H1 (cell line): ENCODE results near the gene EIF2S3B. TPM values are rescaled to one million over a fixed set of nuclear protein-coding genes. Genes with fewer than 3 reads are reported as not detected.

Source experiments
- CTCF ChIA-PET: fragments of 300-600 bp; sonication (Branson Sonifier 250); formaldehyde crosslinking; loops from one replicate; lab custom pipeline; 2021; ENCODE audit not compliant: partially characterized antibody; lab: Charles Lee
- POLR2A ChIA-PET: fragments of 300-600 bp; sonication (Branson Sonifier 250); formaldehyde crosslinking; loops from one replicate; lab custom pipeline; 2021; ENCODE audit warnings: inconsistent platforms; ENCODE audit not compliant: partially characterized antibody; lab: Charles Lee
- DNase-seq, 2 experiments: peaks; one replicate each; pipeline versions ENCODE4 v3.0.0 to v3.0.0-alpha.2; 2010 to 2022; ENCODE audit warnings: low spot score in 2 of 2, low read depth in 1 of 2, mixed read lengths in 1 of 2
- FAIRE-seq: peaks from 2 replicates; lab custom pipeline; 2011; peaks lifted over from hg19 to GRCh38; lab: Jason Lieb, UNC
- H2AFZ ChIP-seq: 2 replicates; pipeline ENCODE4 v1.8.1; 2012; ENCODE audit warnings: low read length, inconsistent platforms
- H2AK5ac ChIP-seq: 2 replicates; pipeline ENCODE4 v1.6.1; 2013; ENCODE audit warnings: low read depth, low read length
- H2BK120ac ChIP-seq: replicated peaks from 2 replicates; pipeline ENCODE3; 2013; ENCODE audit warnings: low read depth, low read length, inconsistent platforms
- H2BK12ac ChIP-seq: 2 replicates; pipeline ENCODE4 v1.6.1; 2013; ENCODE audit warnings: low read depth, low read length
- H2BK15ac ChIP-seq: 2 replicates; pipeline ENCODE4 v1.6.1; 2013; ENCODE audit warnings: low read length
- H2BK20ac ChIP-seq: 2 replicates; pipeline ENCODE4 v1.6.1; 2013; ENCODE audit warnings: low read length
- H2BK5ac ChIP-seq: 2 replicates; pipeline ENCODE4 v1.6.1; 2013; ENCODE audit warnings: low read depth, low read length
- H3K14ac ChIP-seq: 2 replicates; pipeline ENCODE4 v1.6.1; 2013; ENCODE audit warnings: inconsistent platforms; ENCODE audit not compliant: insufficient read length
- H3K18ac ChIP-seq: 2 replicates; pipeline ENCODE4 v1.6.1; 2013; ENCODE audit warnings: low read length; ENCODE audit errors: extremely low read depth
- H3K23ac ChIP-seq: 2 replicates; pipeline ENCODE4 v1.6.1; 2013; ENCODE audit warnings: inconsistent platforms; ENCODE audit not compliant: insufficient read length
- H3K23me2 ChIP-seq: 2 replicates; pipeline ENCODE4 v1.6.1; 2013; ENCODE audit warnings: low read depth, low read length
- H3K27ac ChIP-seq: 2 replicates; pipeline ENCODE4 v1.6.1; 2011; ENCODE audit warnings: low read depth, low read length, inconsistent platforms
- H3K27me3 ChIP-seq, 4 experiments: replicated peaks in 1 of 4; 1 replicate in 1 of 4; 2 replicates in 3 of 4; pipeline versions ENCODE4 v1.6.1 to v1.8.1; 2011 to 2013; ENCODE audit warnings: low read length in 3 of 4, mild to moderate bottlenecking in 3 of 4, inconsistent platforms in 2 of 4, mixed read lengths in 2 of 4, moderate library complexity in 1 of 4; ENCODE audit not compliant: control insufficient read depth in 3 of 4, insufficient read depth in 3 of 4; ENCODE audit errors: extremely low read depth in 1 of 4
- H3K36me3 ChIP-seq, 4 experiments: 2 replicates each; pipeline versions ENCODE4 v1.6.1 to v1.8.1; 2011 to 2013; ENCODE audit warnings: mild to moderate bottlenecking in 4 of 4, low read length in 3 of 4, moderate library complexity in 2 of 4, control low read depth in 1 of 4, inconsistent platforms in 1 of 4; ENCODE audit not compliant: insufficient read depth in 4 of 4, control insufficient read depth in 2 of 4
- H3K4ac ChIP-seq: replicated peaks from 2 replicates; pipeline ENCODE3; 2013; ENCODE audit warnings: low read length, low read depth, mixed read lengths, inconsistent platforms; ENCODE audit not compliant: insufficient read length
- H3K4me1 ChIP-seq, 4 experiments: replicated peaks in 1 of 4; 1 replicate in 1 of 4; 2 replicates in 3 of 4; pipeline versions ENCODE4 v1.6.1 to v1.8.1; 2011 to 2013; ENCODE audit warnings: low read length in 3 of 4, inconsistent platforms in 2 of 4, mixed read lengths in 1 of 4; ENCODE audit not compliant: insufficient read depth in 4 of 4, control insufficient read depth in 3 of 4
- H3K4me2 ChIP-seq, 2 experiments: 2 replicates each; pipeline versions ENCODE4 v1.6.1 to v1.8.1; 2011 to 2013; ENCODE audit warnings: low read depth in 2 of 2, low read length in 2 of 2, control low read depth in 1 of 2, inconsistent platforms in 1 of 2, mild to moderate bottlenecking in 1 of 2; ENCODE audit not compliant: insufficient read depth in 1 of 2
- H3K4me3 ChIP-seq, 4 experiments: fragments of 200-600, 300-600 bp in 1 of 4; sonication (generic), shearing (Covaris generic), sonication (Bioruptor Twin) in 1 of 4; 2 replicates each; pipeline versions ENCODE4 v1.5.1 to v1.8.1; 2011 to 2016; ENCODE audit warnings: low read length in 4 of 4, low read depth in 3 of 4, control low read depth in 2 of 4, inconsistent platforms in 2 of 4, mild to moderate bottlenecking in 2 of 4, mixed read lengths in 1 of 4, moderate library complexity in 1 of 4; ENCODE audit not compliant: insufficient read depth in 2 of 4; ENCODE audit errors: extremely low read depth in 1 of 4
- H3K56ac ChIP-seq: replicated peaks from 2 replicates; pipeline ENCODE3; 2013; ENCODE audit warnings: low read depth, mild to moderate bottlenecking, mixed read lengths, low read length, inconsistent platforms; ENCODE audit not compliant: insufficient read length
- H3K79me1 ChIP-seq: 2 replicates; pipeline ENCODE4 v1.6.1; 2013; ENCODE audit warnings: low read depth, low read length, control low read depth
- H3K79me2 ChIP-seq, 2 experiments: 2 replicates each; pipeline versions ENCODE4 v1.6.1 to v1.8.1; 2012 to 2013; ENCODE audit warnings: low read length in 2 of 2, mild to moderate bottlenecking in 2 of 2, inconsistent platforms in 1 of 2; ENCODE audit not compliant: insufficient read depth in 2 of 2, control insufficient read depth in 1 of 2
- H3K9ac ChIP-seq, 4 experiments: replicated peaks in 1 of 4; 1 replicate in 1 of 4; 2 replicates in 3 of 4; pipeline versions ENCODE4 v1.6.1 to v1.8.1; 2011 to 2013; ENCODE audit warnings: low read depth in 3 of 4, low read length in 3 of 4, control low read depth in 2 of 4, mild to moderate bottlenecking in 2 of 4, moderate library complexity in 2 of 4, inconsistent platforms in 1 of 4; ENCODE audit errors: extremely low read depth in 1 of 4
- H3K9me3 ChIP-seq, 2 experiments: 2 replicates each; pipeline versions ENCODE4 v1.6.1 to v1.8.1; 2012 to 2013; ENCODE audit warnings: mild to moderate bottlenecking in 2 of 2, moderate library complexity in 2 of 2, control low read depth in 1 of 2, inconsistent platforms in 1 of 2, low read depth in 1 of 2, low read length in 1 of 2, mixed read lengths in 1 of 2; ENCODE audit not compliant: insufficient read depth in 2 of 2
- H4K20me1 ChIP-seq, 2 experiments: replicated peaks in 1 of 2; 2 replicates each; pipeline versions ENCODE3 to v1.8.1; 2011 to 2013; ENCODE audit warnings: inconsistent platforms in 2 of 2, low read length in 2 of 2, mild to moderate bottlenecking in 1 of 2; ENCODE audit not compliant: insufficient read depth in 2 of 2, control insufficient read depth in 1 of 2
- H4K5ac ChIP-seq: 2 replicates; pipeline ENCODE4 v1.6.1; 2013; ENCODE audit warnings: low read length, low read depth, mixed read lengths, inconsistent platforms; ENCODE audit not compliant: insufficient read length
- H4K8ac ChIP-seq: 2 replicates; pipeline ENCODE4 v1.8.0; 2013; ENCODE audit warnings: mild to moderate bottlenecking, moderate library complexity, low read length, inconsistent platforms; ENCODE audit not compliant: insufficient read depth; ENCODE audit errors: extremely low read depth
- H4K91ac ChIP-seq: replicated peaks from 2 replicates; pipeline ENCODE3; 2013; ENCODE audit warnings: low read length, mixed read lengths, inconsistent platforms; ENCODE audit not compliant: insufficient read length
- BRCA1 ChIP-seq: IDR thresholded peaks from 2 replicates; pipeline ENCODE4 v1.6.1; 2012; ENCODE audit warnings: low read depth, low read length, improper control_type of control experiment
- CBX5 ChIP-seq: fragments of 300-800, 300-1000 bp; sonication (generic); IDR thresholded peaks from 2 replicates; pipeline ENCODE4 v1.7.1; 2016; ENCODE audit warnings: antibody characterized with exemption, low read length, low read depth
- CBX8 ChIP-seq: fragments of 300-800, 300-1000 bp; sonication (generic); IDR thresholded peaks from 2 replicates; pipeline ENCODE4 v1.7.1; 2016; ENCODE audit warnings: low read depth, low read length, borderline replicate concordance
- CEBPB ChIP-seq: IDR thresholded peaks from 2 replicates; pipeline ENCODE4 v1.6.1; 2012; ENCODE audit warnings: low read depth, low read length
- CHD2 ChIP-seq: IDR thresholded peaks from 2 replicates; pipeline ENCODE4 v1.6.1; 2012; ENCODE audit warnings: low read length, improper control_type of control experiment
- MAX ChIP-seq: IDR thresholded peaks from 2 replicates; pipeline ENCODE4 v1.6.1; 2012; ENCODE audit warnings: inconsistent platforms
- POU5F1 ChIP-seq: IDR thresholded peaks from 2 replicates; pipeline ENCODE4 v1.6.1; 2011; ENCODE audit warnings: low read depth, mild to moderate bottlenecking, low read length, moderate library complexity
- RAD21 ChIP-seq, 2 experiments: IDR thresholded peaks in 1 of 2; conservative IDR thresholded peaks in 1 of 2; 2 replicates each; pipeline ENCODE4 v1.6.1; 2011; ENCODE audit warnings: low read depth in 2 of 2, low read length in 2 of 2, improper control_type of control experiment in 1 of 2, inconsistent platforms in 1 of 2, mild to moderate bottlenecking in 1 of 2, moderate library complexity in 1 of 2
- RFX5 ChIP-seq: IDR thresholded peaks from 2 replicates; pipeline ENCODE4 v1.6.1; 2011; ENCODE audit warnings: low read depth, low read length, improper control_type of control experiment, borderline replicate concordance
- SP1 ChIP-seq: IDR thresholded peaks from 2 replicates; pipeline ENCODE4 v1.6.1; 2011; ENCODE audit warnings: low read depth, low read length
- TAF7 ChIP-seq: optimal IDR thresholded peaks from 2 replicates; pipeline ENCODE3; 2011; ENCODE audit warnings: low read depth, mild to moderate bottlenecking, inconsistent platforms, low read length, moderate library complexity, borderline replicate concordance
- TCF12 ChIP-seq: IDR thresholded peaks from 2 replicates; pipeline ENCODE4 v1.6.1; 2011; ENCODE audit warnings: low read depth, mild to moderate bottlenecking, low read length
- USF2 ChIP-seq: IDR thresholded peaks from 2 replicates; pipeline ENCODE4 v1.6.1; 2011; ENCODE audit warnings: low read length, improper control_type of control experiment
- ZNF274 ChIP-seq: IDR thresholded peaks from 2 replicates; pipeline ENCODE4 v1.7.0; 2012; ENCODE audit warnings: low read length, borderline replicate concordance; ENCODE audit errors: extremely low read depth
- WGBS, 2 experiments: shearing (Covaris generic) in 1 of 2; methylation state at CpG; one replicate each; pipeline versions ENCODE4 v1.1.6 to v1.1.7; 2013 to 2015; ENCODE audit warnings: low lambda C conversion rate in 2 of 2, mixed read lengths in 2 of 2, inconsistent platforms in 1 of 2, low coverage in 1 of 2, missing lambda C conversion rate in 1 of 2; ENCODE audit not compliant: insufficient replicate concordance in 2 of 2, insufficient coverage in 1 of 2, insufficient read length in 1 of 2; ENCODE audit errors: extremely low coverage in 1 of 2, missing lambda C conversion rate in 1 of 2; 5-methylcytosine and 5-hydroxymethylcytosine counted together
- polyA plus RNA-seq, 7 experiments: library from polyadenylated mRNA; depleted of rRNA in 3 of 7; stranded (reverse) in 5 of 7; unstranded in 2 of 7; fragments of >200 nt in 5 of 7; fragments of 200-250 nt in 2 of 7; gene quantifications; 1 replicate in 5 of 7; 2 replicates in 1 of 7; 4 replicates in 1 of 7; pipeline versions ENCODE4 v1.2.1 to v1.2.3, GENCODE V29; 2011 to 2013; ENCODE audit warnings: missing spikeins in 2 of 7, mixed read lengths in 2 of 7
- total RNA-seq: library from RNA; stranded (reverse); fragmentation: NEBNext Ultra II Directional; extraction: Animal tissue kit (Norgen Biotek cat#: 25700); gene quantifications from 2 replicates; pipeline ENCODE4 v1.2.1, GENCODE V29; 2021

EIF2S3B gene
- total and polyA plus RNA-seq, 2 of the 8 experiments (the other 6 are each of a cell fraction or from before 2014, with no cell fraction given) = 3.1 to 6.7 TPM

GRCh38 chr12:10521555-10521954 is 15.9 kb downstream of the EIF2S3B start:
- Histone ChIP-seq H3K4me1 (no peaks in the 10 kb centered on the region), H3K27ac (no peak overlapping the region), H3K79me1 (no peaks in the 10 kb centered on the region), H3K23me2 (no peaks in the 10 kb centered on the region), H3K18ac (no peak overlapping the region), H2BK120ac (no peak overlapping the region), H2AK5ac (no peak overlapping the region), H3K27me3 (no peaks in the 10 kb centered on the region), H3K36me3 (no peaks in the 10 kb centered on the region), H2BK15ac (no peak overlapping the region), H3K4me3 (no peak overlapping the region), H3K56ac (no peak overlapping the region), H4K5ac (no peak overlapping the region), H2BK5ac (no peak overlapping the region), H2BK20ac (no peak overlapping the region), H2BK12ac (no peak overlapping the region), H2AFZ (no peak overlapping the region), H3K23ac (no peak overlapping the region), H3K9ac (no peak overlapping the region), H3K4me2 (no peak overlapping the region), H3K9me3 (no peaks in the 10 kb centered on the region), H3K79me2 (no peaks in the 10 kb centered on the region), H4K91ac (no peak overlapping the region), H3K14ac (no peak overlapping the region), H4K8ac (no peak overlapping the region), H3K4ac (no peak overlapping the region), H4K20me1 (no peaks in the 10 kb centered on the region)
- CTCF ChIA-PET = no interaction called here
- no peak for DNase-seq
- no peak for FAIRE-seq
- POLR2A ChIA-PET = no interaction called here
- 88% methylated on average over 2 of the region's 2 CpGs; no CpG with 5 or more reads in 1 of the 2 experiments for WGBS, 2 experiments
- TF ChIP-seq CEBPB = no peak
- TF ChIP-seq RAD21 (IDR thresholded peaks at IDR 0.05 in 1 of 2, conservative IDR thresholded peaks at IDR 0.05 in 1 of 2; ENCODE audit: low read depth in 2 of 2, low read length in 2 of 2) = no peak
- no peak for TF ChIP-seq CBX5
- no peak for TF ChIP-seq POU5F1
- no peak for TF ChIP-seq MAX
- no peak for TF ChIP-seq CHD2
- no peak for TF ChIP-seq SP1
- no peak for TF ChIP-seq TCF12
- no peak for TF ChIP-seq CBX8
- no peak for TF ChIP-seq ZNF274
- no peak for TF ChIP-seq BRCA1
- TF ChIP-seq RFX5 = no peak
- no peak for TF ChIP-seq USF2
- no peak for TF ChIP-seq TAF7
